ENCODE measurements around the gene RAD51B. TPM values are rescaled to one million over a fixed set of nuclear protein-coding genes. Genes with fewer than 3 reads are reported as not detected.

The RAD51B gene
- total and polyA plus RNA-seq, 2 experiments from 2014 or later: 10.1 to 18.0 TPM

DNA sequence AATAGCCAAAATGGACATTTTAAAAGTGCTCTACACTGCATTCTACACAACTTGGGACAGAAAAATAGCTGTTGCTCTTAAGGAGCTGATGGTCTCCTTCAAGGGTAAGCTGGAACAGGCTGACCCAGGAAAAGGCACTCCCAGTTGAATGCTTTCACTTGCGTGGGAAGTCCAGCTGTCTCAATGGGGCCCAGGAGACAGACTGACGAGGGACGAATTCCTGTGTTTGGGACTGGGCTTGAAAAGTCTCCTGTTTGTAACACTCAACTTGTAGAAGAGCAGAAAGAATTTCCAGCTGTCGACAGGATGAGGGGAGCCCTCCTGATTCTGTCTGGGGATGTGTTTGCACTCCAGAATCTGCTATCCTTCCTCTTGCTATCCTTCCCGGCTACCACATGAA lies 792.5 kb downstream of the RAD51B start:
- H3K4me2 ChIP-seq: no peak overlapping the region
- peaks cover 40% of the 10 kb centered on the region for H3K4me1 ChIP-seq (ENCODE audit: insufficient read depth)
- H3K79me2 ChIP-seq: no peaks in the 10 kb centered on the region
- H3K27ac ChIP-seq: peak overlapping the region; percentile 80
- no peaks in the 10 kb centered on the region for H3K9me2 ChIP-seq (replicated peaks; ENCODE audit: insufficient read depth)
- DNase-seq (ENCODE audit: low spot score): no peak
- no peaks in the 10 kb centered on the region for H3K27me3 ChIP-seq
- no peak overlapping the region for H3K4me3 ChIP-seq
- WGBS (ENCODE audit: low lambda C conversion rate, missing lambda C conversion rate): 68% methylated on average over 5 of the region's 5 CpGs
- no peaks in the 10 kb centered on the region for H4K20me1 ChIP-seq (ENCODE audit: insufficient read depth, poor library complexity, severe bottlenecking)
- H3K36me3 ChIP-seq (replicated peaks; ENCODE audit: insufficient read depth, low read depth): no peaks in the 10 kb centered on the region
- no peak overlapping the region for H2AFZ ChIP-seq
- H3K9me3 ChIP-seq (ENCODE audit: low read depth): peaks cover 16% of the 10 kb centered on the region
- no peak for TF ChIP-seq EZH2 (IDR thresholded peaks at IDR 0.05; ENCODE audit: borderline replicate concordance)

- H3K9me2 ChIP-seq (replicated peaks; ENCODE audit: insufficient read depth): no peaks in the 10 kb centered on the region
- H3K27ac ChIP-seq: no peak overlapping the region
- TF ChIP-seq, protein P1, sequence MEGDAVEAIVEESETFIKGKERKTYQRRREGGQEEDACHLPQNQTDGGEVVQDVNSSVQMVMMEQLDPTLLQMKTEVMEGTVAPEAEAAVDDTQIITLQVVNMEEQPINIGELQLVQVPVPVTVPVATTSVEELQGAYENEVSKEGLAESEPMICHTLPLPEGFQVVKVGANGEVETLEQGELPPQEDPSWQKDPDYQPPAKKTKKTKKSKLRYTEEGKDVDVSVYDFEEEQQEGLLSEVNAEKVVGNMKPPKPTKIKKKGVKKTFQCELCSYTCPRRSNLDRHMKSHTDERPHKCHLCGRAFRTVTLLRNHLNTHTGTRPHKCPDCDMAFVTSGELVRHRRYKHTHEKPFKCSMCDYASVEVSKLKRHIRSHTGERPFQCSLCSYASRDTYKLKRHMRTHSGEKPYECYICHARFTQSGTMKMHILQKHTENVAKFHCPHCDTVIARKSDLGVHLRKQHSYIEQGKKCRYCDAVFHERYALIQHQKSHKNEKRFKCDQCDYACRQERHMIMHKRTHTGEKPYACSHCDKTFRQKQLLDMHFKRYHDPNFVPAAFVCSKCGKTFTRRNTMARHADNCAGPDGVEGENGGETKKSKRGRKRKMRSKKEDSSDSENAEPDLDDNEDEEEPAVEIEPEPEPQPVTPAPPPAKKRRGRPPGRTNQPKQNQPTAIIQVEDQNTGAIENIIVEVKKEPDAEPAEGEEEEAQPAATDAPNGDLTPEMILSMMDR (IDR thresholded peaks at IDR 0.05; ENCODE audit: poor library complexity): no peak
- no peak for TF ChIP-seq EZH2phosphoT487 (IDR thresholded peaks at IDR 0.05; ENCODE audit: low read depth, severe bottlenecking, unreplicated experiment)
- no peak for TF ChIP-seq EZH2 (IDR thresholded peaks at IDR 0.05; ENCODE audit: borderline replicate concordance)
- no peak overlapping the region for H3K4me2 ChIP-seq
- no peaks in the 10 kb centered on the region for H3K36me3 ChIP-seq (replicated peaks; ENCODE audit: insufficient read depth, low read depth)
- H4K20me1 ChIP-seq (ENCODE audit: insufficient read depth, poor library complexity, severe bottlenecking): no peaks in the 10 kb centered on the region
- H3K27me3 ChIP-seq: no peaks in the 10 kb centered on the region
- DNase-seq (ENCODE audit: low spot score): no peak
- no peaks in the 10 kb centered on the region for H3K79me2 ChIP-seq
- H3K9me3 ChIP-seq (ENCODE audit: low read depth): peaks cover 22% of the 10 kb centered on the region
- no peak overlapping the region for H2AFZ ChIP-seq
- 84% methylated on average over 1 of the region's 1 CpG for WGBS (ENCODE audit: low lambda C conversion rate, missing lambda C conversion rate)
- H3K4me1 ChIP-seq (ENCODE audit: insufficient read depth): peaks cover 20% of the 10 kb centered on the region
- no peak overlapping the region for H3K4me3 ChIP-seq
Observed at GRCh38 chr14:68616221-68616902, 796.8 kb downstream of the RAD51B start.

DNA sequence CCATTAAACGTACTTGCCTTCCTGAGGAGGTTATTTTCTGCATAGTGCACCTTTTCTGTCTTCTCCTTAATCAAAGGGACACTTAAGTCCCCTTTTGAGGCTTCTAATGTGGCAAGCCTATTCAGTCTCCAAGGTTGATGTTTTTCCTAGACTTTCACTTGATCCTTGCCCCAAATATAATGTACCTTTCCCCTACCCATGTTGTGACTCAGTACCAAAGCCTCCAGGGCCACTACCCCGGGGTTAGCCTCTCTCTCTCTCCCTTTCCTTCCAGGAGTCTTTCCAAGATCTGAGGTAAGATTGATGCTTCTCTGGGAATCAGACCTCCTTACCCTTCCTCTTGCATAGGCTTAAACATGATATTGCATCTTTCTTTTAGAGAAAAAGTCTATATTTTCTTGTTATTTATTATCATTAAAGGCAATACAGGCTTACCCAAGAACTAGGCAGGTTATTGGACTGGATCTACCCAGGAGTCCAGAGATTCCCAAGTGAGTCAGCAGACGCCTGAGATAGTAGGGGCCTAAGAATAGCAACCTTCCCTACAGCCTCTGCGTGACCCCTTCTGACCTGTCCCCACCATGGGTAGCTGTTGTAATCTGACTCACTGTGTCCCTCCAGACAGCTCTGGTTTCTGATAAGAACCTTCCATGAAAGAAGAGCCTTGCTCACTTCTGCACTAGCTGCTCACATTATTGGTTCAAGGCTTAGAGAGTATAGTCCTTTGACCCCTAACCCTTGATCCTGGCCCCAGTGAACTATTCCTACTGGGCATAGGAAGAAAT lies 800.4 kb downstream of the RAD51B start:
- 43% methylated on average over 4 of the region's 4 CpGs for WGBS (ENCODE audit: low lambda C conversion rate, missing lambda C conversion rate)
- DNase-seq (ENCODE audit: low spot score): peak; percentile 70
- Histone ChIP-seq H3K9me3 (ENCODE audit: low read depth) (peaks cover 22% of the 10 kb centered on the region), H3K4me3 (no peak overlapping the region), H3K36me3 (replicated peaks; ENCODE audit: insufficient read depth, low read depth) (no peaks in the 10 kb centered on the region), H3K79me2 (no peaks in the 10 kb centered on the region), H2AFZ (no peak overlapping the region), H3K27ac (peak overlapping the region; percentile 81), H3K27me3 (no peaks in the 10 kb centered on the region), H3K4me2 (no peak overlapping the region), H3K4me1 (ENCODE audit: insufficient read depth) (peaks cover 6% of the 10 kb centered on the region), H3K9me2 (replicated peaks; ENCODE audit: insufficient read depth) (no peaks in the 10 kb centered on the region), H4K20me1 (ENCODE audit: insufficient read depth, poor library complexity, severe bottlenecking) (no peaks in the 10 kb centered on the region)
- TF ChIP-seq, protein P1 (IDR thresholded peaks at IDR 0.05; ENCODE audit: poor library complexity): no peak
- TF ChIP-seq EZH2phosphoT487 (IDR thresholded peaks at IDR 0.05; ENCODE audit: low read depth, severe bottlenecking, unreplicated experiment): no peak
- no peak for TF ChIP-seq EZH2 (IDR thresholded peaks at IDR 0.05; ENCODE audit: borderline replicate concordance)

Measured in hepatocyte (in vitro differentiated cells).